ENCODE data around the gene LHPP. TPM values are rescaled to one million over a fixed set of nuclear protein-coding genes. Genes with fewer than 3 reads are reported as not detected.

The LHPP gene
- total and polyA plus RNA-seq, 3 donors from 2014 or later: 34.2 to 46.0 (median 45.0) TPM

DNA sequence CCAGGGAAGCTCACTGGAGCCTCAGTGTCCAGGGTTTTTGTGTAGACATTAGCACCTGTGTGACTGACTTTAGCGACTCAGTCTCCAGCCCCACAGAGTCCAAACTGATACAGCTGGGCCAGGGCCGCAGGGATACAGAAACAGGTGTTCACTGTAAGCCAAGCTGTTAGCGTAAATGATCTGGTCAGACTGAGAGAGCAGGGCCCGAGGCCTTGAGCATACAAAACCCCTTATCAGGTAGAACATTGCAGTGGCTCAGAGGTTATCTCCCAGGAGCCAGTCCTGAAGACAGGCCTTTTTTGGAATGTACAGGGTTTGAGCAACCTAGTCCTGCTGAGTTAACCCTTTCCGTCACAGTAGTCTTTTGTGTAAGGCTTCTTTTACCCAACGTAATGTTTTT is 25.0 kb downstream of the LHPP start:
- DNase-seq: no peak
- H3K4me3 ChIP-seq: no peak overlapping the region
- intact Hi-C loops (cut with DNase I; ENCODE audit: low total_unique reads): no loop called here
- 91 to 96% methylated on average over 4 to 6 of the region's 6 CpGs for WGBS, 2 donors
- H3K27ac ChIP-seq: no peak overlapping the region
- no peaks in the 10 kb centered on the region for H3K36me3 ChIP-seq (ENCODE audit: low read depth, missing control alignments)
- TF ChIP-seq POLR2A (IDR thresholded peaks at IDR 0.05): no peak
- TF ChIP-seq CTCF (IDR thresholded peaks at IDR 0.05): no peak
- no peaks in the 10 kb centered on the region for H3K4me1 ChIP-seq
- no peaks in the 10 kb centered on the region for H3K27me3 ChIP-seq
- H3K9me3 ChIP-seq: no peaks in the 10 kb centered on the region

DNA sequence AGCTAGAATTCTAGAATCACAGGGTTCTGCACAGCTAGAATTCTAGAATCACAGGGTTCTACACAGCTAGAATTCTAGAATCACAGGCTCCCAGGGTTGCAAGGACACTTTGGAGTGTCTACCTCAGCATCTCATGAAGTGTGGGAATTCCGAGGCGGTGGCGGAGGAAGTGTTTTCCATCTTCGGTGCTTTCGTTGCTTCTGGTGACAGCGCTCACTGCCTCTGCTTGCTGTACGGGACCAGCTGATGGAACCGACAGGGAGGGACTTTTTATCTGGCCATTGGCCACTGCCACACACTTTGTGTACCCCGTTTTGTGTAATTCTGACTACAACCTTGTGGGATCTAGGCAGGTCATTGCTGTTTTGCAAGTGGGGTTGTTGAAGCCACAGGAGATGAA is 29.5 kb downstream of the LHPP start:
- WGBS, 2 donors: 97 to 99% methylated on average over 9 of the region's 9 CpGs
- no peaks in the 10 kb centered on the region for H3K9me3 ChIP-seq
- TF ChIP-seq CTCF (IDR thresholded peaks at IDR 0.05): no peak
- no peak for TF ChIP-seq POLR2A (IDR thresholded peaks at IDR 0.05)
- H3K4me3 ChIP-seq: no peak overlapping the region
- no peak overlapping the region for H3K27ac ChIP-seq
- H3K4me1 ChIP-seq: no peaks in the 10 kb centered on the region
- no peak for DNase-seq
- H3K36me3 ChIP-seq (ENCODE audit: low read depth, missing control alignments): no peaks in the 10 kb centered on the region
- H3K27me3 ChIP-seq: no peaks in the 10 kb centered on the region
- intact Hi-C loops (cut with DNase I; ENCODE audit: low total_unique reads): no loop called here

- Histone ChIP-seq H3K27me3 (no peaks in the 10 kb centered on the region), H3K27ac (no peak overlapping the region), H3K36me3 (ENCODE audit: low read depth, missing control alignments) (no peaks in the 10 kb centered on the region), H3K4me1 (no peaks in the 10 kb centered on the region), H3K9me3 (no peaks in the 10 kb centered on the region), H3K4me3 (no peak overlapping the region)
- WGBS, 2 donors: 81 to 88% methylated on average over 8 of the region's 8 CpGs
- intact Hi-C loops (cut with DNase I; ENCODE audit: low total_unique reads): no loop called here
- no peak for DNase-seq
- no peak for TF ChIP-seq POLR2A (IDR thresholded peaks at IDR 0.05)
- TF ChIP-seq CTCF (IDR thresholded peaks at IDR 0.05): no peak
These were observed 30.6 kb downstream of the LHPP start for GRCh38 chr10:124492266-124492665.

DNA sequence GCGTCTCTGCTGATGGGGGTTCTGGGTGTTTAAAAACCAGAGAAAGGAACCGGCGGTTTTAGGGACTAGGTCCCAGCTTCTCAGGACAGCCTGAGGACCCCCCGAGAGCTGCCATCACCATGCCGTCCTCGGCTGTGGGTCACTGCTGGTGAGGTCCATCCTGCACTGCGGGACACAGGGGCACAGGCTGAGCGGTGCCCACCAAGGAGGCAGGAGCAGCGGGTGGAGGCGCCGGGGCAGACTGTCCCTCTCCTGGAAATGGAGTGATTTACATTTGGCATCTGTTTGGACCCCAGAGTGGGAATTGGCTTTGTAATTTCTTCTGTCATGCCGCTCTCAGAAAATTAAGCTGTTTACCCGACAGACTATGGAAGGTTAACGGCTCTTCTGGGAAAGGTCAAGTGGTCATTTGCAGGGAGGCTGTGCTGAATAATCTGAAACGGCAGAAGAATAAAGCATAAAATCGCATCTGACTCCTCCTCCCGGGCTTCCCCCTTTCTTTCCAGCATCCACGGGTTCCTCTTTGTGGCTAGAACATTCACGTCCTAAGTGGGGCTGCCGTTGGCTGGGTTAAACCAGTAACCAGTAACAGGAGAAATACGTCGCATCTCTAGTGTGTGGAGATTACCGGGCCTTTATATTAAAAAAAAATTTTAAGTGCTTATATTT is 31.7 kb downstream of the LHPP start:
- Histone ChIP-seq H3K36me3 (ENCODE audit: low read depth, missing control alignments) (no peaks in the 10 kb centered on the region), H3K27me3 (no peaks in the 10 kb centered on the region), H3K4me3 (no peak overlapping the region), H3K27ac (no peak overlapping the region), H3K4me1 (no peaks in the 10 kb centered on the region), H3K9me3 (no peaks in the 10 kb centered on the region)
- no peak for DNase-seq
- WGBS, 2 donors: 67 to 71% methylated on average over 23 of the region's 23 CpGs
- no peak for TF ChIP-seq POLR2A (IDR thresholded peaks at IDR 0.05)
- TF ChIP-seq CTCF (IDR thresholded peaks at IDR 0.05): no peak
- intact Hi-C loops (cut with DNase I; ENCODE audit: low total_unique reads): no loop called here
